ENCODE measurements around the gene WWOX.

WWOX gene

DNA sequence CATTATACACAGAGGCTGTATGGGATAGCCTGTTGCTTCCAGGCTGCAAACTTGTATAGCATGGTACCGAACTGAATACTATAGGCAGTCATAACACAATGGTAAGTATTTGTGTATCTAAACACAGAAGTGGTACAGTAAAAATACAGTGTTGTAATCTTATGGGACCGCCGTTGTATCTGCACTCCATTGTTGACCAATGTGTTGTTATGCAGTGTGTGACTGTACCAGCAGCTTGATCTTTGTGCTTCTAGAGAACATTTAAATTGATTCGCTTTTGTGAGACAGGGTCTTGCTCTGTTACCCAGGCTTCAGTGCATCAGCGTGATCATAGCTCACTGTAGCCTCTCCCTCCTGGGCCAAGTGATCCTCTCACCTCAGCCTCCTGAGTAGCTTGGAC lies 31.5 kb downstream of the WWOX start:
- ChIA-PET CTCF (no interaction called here), POLR2A (no interaction called here)
- no peak for DNase-seq (ENCODE audit: extremely low spot score)
- TF ChIP-seq, protein P1, sequence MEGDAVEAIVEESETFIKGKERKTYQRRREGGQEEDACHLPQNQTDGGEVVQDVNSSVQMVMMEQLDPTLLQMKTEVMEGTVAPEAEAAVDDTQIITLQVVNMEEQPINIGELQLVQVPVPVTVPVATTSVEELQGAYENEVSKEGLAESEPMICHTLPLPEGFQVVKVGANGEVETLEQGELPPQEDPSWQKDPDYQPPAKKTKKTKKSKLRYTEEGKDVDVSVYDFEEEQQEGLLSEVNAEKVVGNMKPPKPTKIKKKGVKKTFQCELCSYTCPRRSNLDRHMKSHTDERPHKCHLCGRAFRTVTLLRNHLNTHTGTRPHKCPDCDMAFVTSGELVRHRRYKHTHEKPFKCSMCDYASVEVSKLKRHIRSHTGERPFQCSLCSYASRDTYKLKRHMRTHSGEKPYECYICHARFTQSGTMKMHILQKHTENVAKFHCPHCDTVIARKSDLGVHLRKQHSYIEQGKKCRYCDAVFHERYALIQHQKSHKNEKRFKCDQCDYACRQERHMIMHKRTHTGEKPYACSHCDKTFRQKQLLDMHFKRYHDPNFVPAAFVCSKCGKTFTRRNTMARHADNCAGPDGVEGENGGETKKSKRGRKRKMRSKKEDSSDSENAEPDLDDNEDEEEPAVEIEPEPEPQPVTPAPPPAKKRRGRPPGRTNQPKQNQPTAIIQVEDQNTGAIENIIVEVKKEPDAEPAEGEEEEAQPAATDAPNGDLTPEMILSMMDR (IDR thresholded peaks at IDR 0.05; ENCODE audit: control extremely low read depth, extremely low read depth, low read depth, missing control alignments): no peak

DNA sequence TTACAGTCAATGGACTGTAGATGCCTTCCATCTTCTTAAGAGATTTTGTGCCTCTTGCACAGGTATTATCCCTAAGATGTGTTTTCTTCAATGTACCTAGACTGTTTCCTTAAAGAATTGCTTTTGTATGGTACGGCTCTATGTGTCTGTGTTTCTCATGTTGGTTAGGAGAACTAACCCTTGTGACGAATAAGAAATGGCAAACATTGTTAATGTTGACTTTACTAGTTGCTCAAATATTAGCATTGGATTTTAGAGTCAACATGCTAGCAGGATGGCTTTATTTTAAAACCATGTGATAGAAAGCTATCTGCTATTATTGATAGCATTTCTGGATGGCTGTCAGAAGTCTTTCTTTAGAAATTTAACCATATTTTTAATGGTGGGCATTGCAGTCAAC lies 34.5 kb downstream of the WWOX start:
- DNase-seq (ENCODE audit: extremely low spot score): no peak
- ChIA-PET POLR2A (no interaction called here), CTCF (interaction anchor here (1.5 to 1.8 kb wide), 3 partner anchors 8 to 12 kb away, joined by 4 to 6 read pairs (median 5); no protein-coding TSS in a partner anchor)
- TF ChIP-seq, protein P1 (IDR thresholded peaks at IDR 0.05; ENCODE audit: control extremely low read depth, extremely low read depth, low read depth, missing control alignments): no peak

DNA sequence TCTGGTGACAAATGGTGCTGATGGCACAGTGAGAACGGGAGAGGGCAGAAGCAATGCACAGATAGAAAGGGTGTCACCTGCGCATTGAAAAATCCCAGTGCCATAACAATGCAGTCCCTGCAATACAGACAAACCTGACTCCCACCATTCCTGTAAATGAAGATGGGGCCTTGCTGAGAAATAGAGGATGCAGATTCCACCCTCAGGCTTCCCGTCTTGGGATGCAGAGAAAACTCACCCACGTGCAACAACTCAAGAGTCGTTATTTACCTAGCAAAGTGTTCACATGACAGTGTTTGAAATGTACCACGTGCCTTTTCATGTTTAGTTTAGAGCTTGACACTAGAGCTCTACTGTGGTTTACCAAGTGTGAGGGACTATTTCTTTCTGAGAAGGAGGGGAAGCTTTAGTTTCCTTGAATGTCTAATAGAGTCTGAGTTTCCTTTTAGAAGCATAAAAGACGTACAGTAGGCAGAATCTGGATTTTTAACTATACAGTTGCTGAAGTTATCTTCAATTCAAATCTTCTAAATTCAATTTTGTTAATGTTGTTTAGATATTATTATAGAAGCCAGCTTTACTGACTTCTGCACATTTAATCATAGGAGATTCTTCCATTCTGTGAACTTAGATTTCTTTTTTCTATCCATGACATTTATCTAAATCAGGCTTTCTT lies 35.6 kb downstream of the WWOX start:
- no peak for DNase-seq (ENCODE audit: extremely low spot score)
- POLR2A ChIA-PET: no interaction called here
- CTCF ChIA-PET: interaction anchor here (1.5 to 2.4 kb wide), 3 partner anchors 10 to 35 kb away, joined by 3 to 10 read pairs (median 5); partner anchors contain the start of gene WWOX
- TF ChIP-seq, protein P1 (IDR thresholded peaks at IDR 0.05; ENCODE audit: control extremely low read depth, extremely low read depth, low read depth, missing control alignments): no peak

DNA sequence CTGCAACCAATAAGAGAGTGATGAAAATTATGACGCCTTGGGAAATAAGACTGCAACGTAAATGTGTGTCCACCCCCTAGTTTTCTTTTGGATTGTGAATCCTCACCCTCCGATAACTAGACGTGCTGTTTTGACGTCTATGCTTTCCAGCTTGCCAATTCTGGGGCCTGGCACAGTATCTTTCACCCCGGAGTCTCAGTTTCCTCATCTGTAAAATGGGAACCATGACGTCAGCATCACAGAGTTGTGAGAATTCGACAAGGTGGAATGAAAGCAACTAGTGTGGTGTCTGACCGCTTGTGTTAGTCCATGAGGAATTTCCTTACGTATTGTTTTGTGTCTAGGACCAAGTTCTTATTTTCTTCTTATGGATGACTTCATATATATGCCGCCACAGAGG lies 37.7 kb downstream of the WWOX start:
- POLR2A ChIA-PET: no interaction called here
- DNase-seq (ENCODE audit: extremely low spot score): no peak
- TF ChIP-seq, protein P1 (IDR thresholded peaks at IDR 0.05; ENCODE audit: control extremely low read depth, extremely low read depth, low read depth, missing control alignments): no peak
- CTCF ChIA-PET: interaction anchor here (1.3 to 2.4 kb wide), 4 partner anchors 8 to 13 kb away, joined by 4 to 10 read pairs (median 4); no protein-coding TSS in a partner anchor

DNA sequence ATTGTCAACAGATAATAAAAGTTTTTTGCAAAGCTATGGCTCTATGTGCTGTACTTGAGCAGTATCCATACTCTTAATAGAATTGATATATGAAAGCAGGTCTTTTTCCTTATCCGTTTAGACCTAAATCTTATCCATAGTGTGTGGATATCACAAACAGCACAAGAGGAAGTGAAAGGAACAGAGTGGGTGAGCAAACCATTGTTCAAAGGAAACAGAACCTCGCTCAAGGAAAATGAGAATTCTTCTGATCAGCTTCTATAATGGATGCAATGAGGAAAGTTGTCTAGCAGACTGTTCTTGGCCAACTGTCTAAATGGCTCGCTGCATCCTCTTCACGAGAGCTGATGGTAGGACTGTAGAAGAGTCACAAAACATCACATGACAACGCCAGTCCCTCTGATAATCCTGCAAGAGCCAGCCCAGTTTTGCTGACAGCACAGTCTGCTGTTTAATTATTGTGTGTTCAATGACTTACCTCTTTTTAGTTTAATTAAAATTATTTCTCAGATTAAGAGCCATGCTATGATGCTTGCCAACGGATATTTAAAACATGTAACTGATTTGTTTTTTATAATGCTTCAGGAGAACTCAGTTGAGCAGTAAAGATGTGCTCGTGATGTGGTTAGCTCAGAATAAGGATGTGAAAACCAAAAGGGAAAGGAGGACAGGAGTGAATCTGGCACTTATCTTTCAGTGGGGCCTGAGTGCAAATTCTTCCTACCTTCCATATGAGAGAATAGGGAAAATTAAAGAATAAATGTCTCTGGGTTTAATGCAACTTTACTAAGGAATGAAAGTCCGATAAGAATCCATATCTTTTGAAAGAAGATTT lies 38.5 kb downstream of the WWOX start:
- ChIA-PET POLR2A (no interaction called here), CTCF (interaction anchor here (1.7 to 2.4 kb wide), 2 partner anchors 10 to 14 kb away, joined by 4 to 10 read pairs; no protein-coding TSS in a partner anchor)
- TF ChIP-seq, protein P1 (IDR thresholded peaks at IDR 0.05; ENCODE audit: control extremely low read depth, extremely low read depth, low read depth, missing control alignments): no peak
- DNase-seq (ENCODE audit: extremely low spot score): no peak

DNA sequence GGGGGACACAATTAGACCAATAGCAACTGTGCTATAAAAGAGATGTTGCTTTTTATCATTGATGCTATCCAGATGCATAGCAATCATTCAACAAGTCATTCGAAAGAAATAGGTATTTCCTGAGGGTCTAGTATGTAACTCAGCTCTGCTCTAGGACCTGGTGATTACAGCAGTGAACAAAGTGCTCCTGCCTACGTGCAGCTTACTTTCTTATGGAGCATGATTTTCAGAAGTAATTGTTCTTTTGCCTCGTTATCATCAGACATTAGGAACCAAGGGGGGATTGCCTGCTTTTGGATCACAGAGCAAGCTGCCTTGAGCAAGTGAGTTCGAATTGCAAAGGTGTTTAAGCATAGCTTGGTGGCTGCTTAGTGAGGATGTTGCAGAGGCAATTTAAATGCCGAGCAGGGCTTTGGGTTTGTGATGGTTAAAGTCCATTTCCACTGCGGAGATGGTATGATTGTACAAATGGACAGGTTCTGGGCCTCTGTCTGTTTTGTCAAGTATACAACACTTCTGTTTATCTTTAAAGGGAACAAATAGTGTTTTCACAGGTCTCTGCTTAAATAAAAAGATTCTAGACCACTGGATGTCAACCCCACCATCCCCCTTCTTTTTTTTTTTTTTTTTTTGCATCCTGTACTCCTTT lies 41.5 kb downstream of the WWOX start:
- ChIA-PET POLR2A (no interaction called here), CTCF (no interaction called here)
- TF ChIP-seq, protein P1 (IDR thresholded peaks at IDR 0.05; ENCODE audit: control extremely low read depth, extremely low read depth, low read depth, missing control alignments): no peak
- no peak for DNase-seq (ENCODE audit: extremely low spot score)
